Epithelial cell of esophagus (primary cell): Measurements from ENCODE around the gene PCDHB5.

Experiments used
- DNase-seq: peaks from one replicate; pipeline ENCODE4 v3.0.0; 2010; ENCODE audit warnings: low read depth
- H3K4me3 ChIP-seq: 2 replicates; pipeline ENCODE4 v1.5.1; 2011; ENCODE audit warnings: mild to moderate bottlenecking, low read length, control low read depth
- TF ChIP-seq, protein P1 (sequence below): IDR thresholded peaks from 2 replicates; pipeline ENCODE4 v1.5.1; 2011; ENCODE audit warnings: low read depth, mild to moderate bottlenecking, low read length, control low read depth, inconsistent platforms; ENCODE audit not compliant: insufficient read depth; ENCODE audit errors: missing control alignments

PCDHB5 gene

DNA sequence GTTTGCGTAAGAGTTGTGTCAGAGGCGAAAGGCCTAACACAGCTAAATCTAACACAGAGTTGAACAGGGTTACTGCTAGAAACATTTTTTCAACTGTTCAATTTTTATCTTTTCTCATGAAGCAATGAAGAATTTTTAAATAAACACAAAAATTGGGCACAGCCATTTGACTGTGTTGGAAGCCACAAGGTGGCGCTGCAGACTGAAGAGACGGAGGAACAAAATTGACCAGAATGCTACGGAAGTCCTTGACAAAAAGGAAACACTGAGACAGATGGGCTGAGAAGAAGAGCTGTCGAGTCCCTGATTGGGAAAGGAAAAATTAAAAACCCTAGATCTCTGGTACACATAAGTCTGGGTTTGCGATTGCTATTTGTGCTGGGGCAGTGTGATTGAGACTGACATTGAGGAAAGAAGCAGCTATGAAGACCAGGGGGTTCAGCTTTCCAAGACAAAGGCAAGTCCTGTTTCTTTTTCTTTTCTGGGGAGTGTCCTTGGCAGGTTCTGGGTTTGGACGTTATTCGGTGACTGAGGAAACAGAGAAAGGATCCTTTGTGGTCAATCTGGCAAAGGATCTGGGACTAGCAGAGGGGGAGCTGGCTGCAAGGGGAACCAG is 52.0 kb downstream of the PCDHB5 start, which contains the start of gene PCDHB9:
Gene PCDHB9 (plus strand): TSS at position 265 of the 616 bp plus-strand sequence. CDS start 158 bp downstream, at position 423.
- no peak within 1 kb of the TSS for H3K4me3 ChIP-seq
- TF ChIP-seq, protein P1, sequence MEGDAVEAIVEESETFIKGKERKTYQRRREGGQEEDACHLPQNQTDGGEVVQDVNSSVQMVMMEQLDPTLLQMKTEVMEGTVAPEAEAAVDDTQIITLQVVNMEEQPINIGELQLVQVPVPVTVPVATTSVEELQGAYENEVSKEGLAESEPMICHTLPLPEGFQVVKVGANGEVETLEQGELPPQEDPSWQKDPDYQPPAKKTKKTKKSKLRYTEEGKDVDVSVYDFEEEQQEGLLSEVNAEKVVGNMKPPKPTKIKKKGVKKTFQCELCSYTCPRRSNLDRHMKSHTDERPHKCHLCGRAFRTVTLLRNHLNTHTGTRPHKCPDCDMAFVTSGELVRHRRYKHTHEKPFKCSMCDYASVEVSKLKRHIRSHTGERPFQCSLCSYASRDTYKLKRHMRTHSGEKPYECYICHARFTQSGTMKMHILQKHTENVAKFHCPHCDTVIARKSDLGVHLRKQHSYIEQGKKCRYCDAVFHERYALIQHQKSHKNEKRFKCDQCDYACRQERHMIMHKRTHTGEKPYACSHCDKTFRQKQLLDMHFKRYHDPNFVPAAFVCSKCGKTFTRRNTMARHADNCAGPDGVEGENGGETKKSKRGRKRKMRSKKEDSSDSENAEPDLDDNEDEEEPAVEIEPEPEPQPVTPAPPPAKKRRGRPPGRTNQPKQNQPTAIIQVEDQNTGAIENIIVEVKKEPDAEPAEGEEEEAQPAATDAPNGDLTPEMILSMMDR = peak; percentile 18
- no peak for DNase-seq
